ENCODE results near the gene SDCBP2.

SDCBP2 gene

GRCh38 chr20:1304710-1305515 is 24.0 kb downstream of the SDCBP2 start:
- no peak overlapping the region for H3K4me3 ChIP-seq (replicated peaks in 1 of 2; ENCODE audit: low read depth in 2 of 2, low read length in 2 of 2)
- no peak for DNase-seq (ENCODE audit: low read depth in 2 of 2)
- no peak for TF ChIP-seq CTCF (IDR thresholded peaks at IDR 0.05; ENCODE audit: low read depth, low read length)

GRCh38 chr20:1302685-1303541 is 26.0 kb downstream of the SDCBP2 start:
- no peak overlapping the region for H3K4me3 ChIP-seq (replicated peaks in 1 of 2; ENCODE audit: low read depth in 2 of 2, low read length in 2 of 2)
- TF ChIP-seq CTCF (IDR thresholded peaks at IDR 0.05; ENCODE audit: low read depth, low read length) = no peak
- DNase-seq (ENCODE audit: low read depth in 2 of 2) = peak in 1 of 2 donors; percentile 9

GRCh38 chr20:1301031-1301529 is 27.9 kb downstream of the SDCBP2 start:
- no peak for TF ChIP-seq CTCF (IDR thresholded peaks at IDR 0.05; ENCODE audit: low read depth, low read length)

GRCh38 chr20:1300083-1300840 is 28.7 kb downstream of the SDCBP2 start:
- no peak overlapping the region for H3K4me3 ChIP-seq (replicated peaks in 1 of 2; ENCODE audit: low read depth in 2 of 2, low read length in 2 of 2)
- DNase-seq (ENCODE audit: low read depth in 2 of 2) = no peak
- no peak for TF ChIP-seq CTCF (IDR thresholded peaks at IDR 0.05; ENCODE audit: low read depth, low read length)

More at GRCh38 chr20:1301031-1301529, 27.9 kb downstream of the SDCBP2 start:
- H3K4me3 ChIP-seq (replicated peaks in 1 of 2; ENCODE audit: low read depth in 2 of 2, low read length in 2 of 2) = no peak overlapping the region
- DNase-seq (ENCODE audit: low read depth in 2 of 2) = peak; percentile 74 to 75

- peak; percentile 6 for TF ChIP-seq CTCF (IDR thresholded peaks at IDR 0.05; ENCODE audit: low read depth, low read length)
- DNase-seq (ENCODE audit: low read depth in 2 of 2) = no peak
- H3K4me3 ChIP-seq (replicated peaks in 1 of 2; ENCODE audit: low read depth in 2 of 2, low read length in 2 of 2) = no peak overlapping the region
Observed at GRCh38 chr20:1299522-1299921, 29.4 kb downstream of the SDCBP2 start.

GRCh38 chr20:1298888-1299511 is 29.9 kb downstream of the SDCBP2 start:
- no peak for DNase-seq (ENCODE audit: low read depth in 2 of 2)
- no peak for TF ChIP-seq CTCF (IDR thresholded peaks at IDR 0.05; ENCODE audit: low read depth, low read length)
- no peak overlapping the region for H3K4me3 ChIP-seq (replicated peaks in 1 of 2; ENCODE audit: low read depth in 2 of 2, low read length in 2 of 2)
